Regular cardiac myocyte (primary cell): ENCODE data around the gene APOL2. TPM values are rescaled to one million over a fixed set of nuclear protein-coding genes. Genes with fewer than 3 reads are reported as not detected.

Experiments
- total RNA-seq: library from RNA; depleted of rRNA; stranded (reverse); fragments of >200 nt; gene quantifications from 2 replicates; pipeline ENCODE4 v1.2.3, GENCODE V29; 2014

Gene APOL2, protein sequence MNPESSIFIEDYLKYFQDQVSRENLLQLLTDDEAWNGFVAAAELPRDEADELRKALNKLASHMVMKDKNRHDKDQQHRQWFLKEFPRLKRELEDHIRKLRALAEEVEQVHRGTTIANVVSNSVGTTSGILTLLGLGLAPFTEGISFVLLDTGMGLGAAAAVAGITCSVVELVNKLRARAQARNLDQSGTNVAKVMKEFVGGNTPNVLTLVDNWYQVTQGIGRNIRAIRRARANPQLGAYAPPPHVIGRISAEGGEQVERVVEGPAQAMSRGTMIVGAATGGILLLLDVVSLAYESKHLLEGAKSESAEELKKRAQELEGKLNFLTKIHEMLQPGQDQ
- 49.6 and 75.5 TPM in 2 replicates for total RNA-seq

GRCh38 chr22:36239401-36240171, at the start of gene APOL2:
APOL2 (minus strand) TSS chr22:36239527; CDS start chr22:36233162, 6,365 bp downstream.

GRCh38 chr22:36252754-36253522, 13.6 kb upstream of the APOL2 start, which contains the start of gene APOL1:
APOL1 (plus strand) TSS chr22:36253133; CDS start chr22:36254956, 1,823 bp downstream.

DNA sequence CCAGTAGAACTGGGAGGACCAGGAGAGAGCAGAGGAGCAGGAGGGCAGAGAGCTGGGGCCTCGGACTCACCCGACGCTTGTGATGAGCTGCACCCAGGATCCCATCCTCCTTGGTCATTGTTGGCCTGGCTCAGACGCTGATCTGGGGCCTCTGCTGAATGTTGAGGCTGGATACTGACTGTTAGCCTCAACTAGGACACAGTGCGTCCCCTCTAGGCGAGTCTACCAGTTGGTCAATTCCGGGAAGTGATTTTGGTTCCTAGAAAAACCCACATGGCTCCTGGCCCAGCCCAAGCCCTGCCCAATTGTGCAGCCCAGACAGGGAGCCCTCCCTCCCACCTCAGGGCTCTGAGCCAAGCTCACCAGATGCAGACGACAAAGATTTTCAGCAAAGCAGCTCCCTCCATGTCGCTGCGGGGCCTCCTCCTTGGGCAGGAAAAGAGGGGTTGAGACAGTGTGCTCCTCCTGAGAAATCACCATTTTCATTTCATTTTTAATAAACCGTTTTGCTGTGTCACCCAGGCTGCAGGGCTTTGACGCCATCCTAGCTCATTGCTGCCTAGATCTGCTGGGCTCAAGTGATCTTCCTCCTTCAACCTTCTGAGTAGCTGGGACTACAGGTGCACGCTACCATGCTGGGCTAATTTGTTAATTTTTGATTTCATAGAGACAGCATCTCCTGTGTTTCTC, 37.6 kb downstream of the APOL2 start, which contains the start of gene APOL4:
Gene APOL4 (minus strand): TSS at position 180 of the 690 bp plus-strand sequence. CDS start 75 bp downstream, at position 105.

Other genes with a start within 250 kb of the APOL2 start
- gene RBFOX2, start 210.7 kb downstream of the APOL2 start, total RNA-seq, result 121 and 168 TPM in 2 replicates
- gene APOL3, start 78.8 kb downstream of the APOL2 start, total RNA-seq, result 22.0 and 22.8 TPM in 2 replicates
- gene APOL4, start 37.7 kb downstream of the APOL2 start, total RNA-seq, result 0.38 and 1.4 TPM in 2 replicates
- gene APOL1, start 13.6 kb upstream of the APOL2 start, total RNA-seq, result 28.0 and 85.1 TPM in 2 replicates
- 669 and 717 TPM in 2 replicates for gene MYH9, start 148.4 kb upstream of the APOL2 start, total RNA-seq
- gene TXN2, start 242.1 kb upstream of the APOL2 start, total RNA-seq, result 9.9 and 70.0 TPM in 2 replicates